Left kidney (tissue), 2 donors: ENCODE data around the gene CBX5. TPM values are rescaled to one million over a fixed set of nuclear protein-coding genes. Genes with fewer than 3 reads are reported as not detected.
A peak's percentile ranks its signal among the peaks of the same experiment; 100 is the strongest.
"Not testable (repeated sequence)": the region's sequence is repeated elsewhere in the genome, so short reads cannot be mapped to it uniquely, and the experiment has no call there.

Experiments
- DNase-seq: peaks from one replicate; pipeline ENCODE4 v3.0.0-alpha.2; 2013
- polyA plus RNA-seq: library from polyadenylated mRNA; unstranded; fragments of 120-200 nt; gene quantifications from one replicate; pipeline ENCODE4 v1.2.1, GENCODE V29; 2013; ENCODE audit not compliant: insufficient read length

The CBX5 gene
- polyA plus RNA-seq, 1 donor = 169 TPM

GRCh38 chr12:54227927-54228326 is 52.0 kb downstream of the CBX5 start:
- not testable (repeated sequence) for DNase-seq

GRCh38 chr12:54227376-54227775 is 52.5 kb downstream of the CBX5 start:
- no peak for DNase-seq

GRCh38 chr12:54225666-54226065 is 54.3 kb downstream of the CBX5 start:
- DNase-seq = no peak

GRCh38 chr12:54222609-54223008 is 57.3 kb downstream of the CBX5 start:
- DNase-seq = no peak

DNA sequence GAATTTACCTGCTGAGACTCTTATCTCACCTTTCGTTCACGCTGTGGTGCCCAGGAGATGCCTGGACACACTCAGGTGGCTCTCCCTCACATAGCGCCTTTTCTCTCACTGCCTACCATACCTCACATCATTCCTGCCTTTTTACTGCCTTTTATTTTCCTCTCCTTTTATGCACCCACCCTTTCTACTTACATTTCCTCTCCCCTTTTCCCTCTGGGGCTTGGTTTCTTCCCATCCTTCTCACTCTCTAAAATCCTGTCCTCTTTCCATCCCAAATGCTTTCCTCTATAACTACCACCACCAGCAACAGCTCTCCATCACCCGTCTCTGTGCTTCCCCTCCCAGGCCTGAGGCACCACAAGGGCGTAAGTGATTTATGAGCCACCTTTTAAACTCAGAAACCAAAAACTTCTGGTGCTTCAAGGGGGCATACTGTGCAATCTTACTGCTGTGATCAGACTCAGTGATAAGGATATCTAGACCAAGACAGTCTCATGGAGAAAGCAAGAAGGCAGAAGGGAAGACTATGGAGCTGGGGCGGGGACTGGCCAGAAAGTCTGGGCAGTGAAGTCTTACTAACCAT is 58.4 kb downstream of the CBX5 start:
- no peak for DNase-seq

DNA sequence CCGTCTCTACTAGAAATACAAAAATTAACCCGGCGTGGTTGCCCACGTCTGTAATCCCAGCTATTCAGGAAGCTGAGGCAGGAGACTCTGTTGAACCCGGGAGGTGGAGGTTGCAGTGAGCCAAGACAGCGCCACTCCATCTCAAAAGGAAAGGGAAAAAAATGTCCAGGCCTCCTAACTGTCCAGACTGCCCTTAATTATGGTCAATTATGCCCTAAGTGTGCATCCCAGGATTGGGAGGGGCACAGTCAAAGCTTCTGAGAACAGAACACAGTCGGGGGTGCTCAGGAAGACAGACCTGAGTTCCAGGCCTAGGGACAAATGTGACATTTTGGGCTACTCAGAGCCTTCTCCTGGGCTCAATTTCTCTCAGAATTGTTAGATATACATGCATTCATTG is 59.4 kb downstream of the CBX5 start:
- DNase-seq = no peak

DNA sequence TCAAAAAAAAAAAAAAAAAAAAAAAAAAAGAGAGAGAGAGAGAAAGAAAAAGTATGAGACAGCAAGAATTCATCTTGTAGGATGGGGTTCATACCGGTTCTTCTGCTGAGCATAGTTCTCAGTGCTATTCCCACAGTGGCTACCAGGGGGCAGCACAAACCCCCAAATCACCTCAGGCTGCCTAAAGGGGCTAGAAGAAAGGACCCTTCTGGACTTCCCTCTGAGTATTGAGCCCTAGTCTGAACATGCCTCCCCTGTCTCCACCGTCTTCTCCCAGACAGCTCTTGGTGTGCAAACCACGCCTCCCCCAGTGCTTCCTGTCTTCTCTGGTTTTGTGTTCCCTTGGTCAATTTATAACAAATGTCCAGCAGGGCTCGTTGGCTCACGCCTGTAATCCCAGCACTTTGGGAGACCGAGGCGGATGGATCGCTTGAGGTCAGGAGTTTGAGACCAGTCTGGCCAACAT is 59.8 kb downstream of the CBX5 start:
- DNase-seq = peak; percentile 91

GRCh38 chr12:54217774-54218241 is 62.1 kb downstream of the CBX5 start:
- peak; percentile 76 for DNase-seq

GRCh38 chr12:54216797-54217661 is 62.9 kb downstream of the CBX5 start:
- DNase-seq = peak; percentile 95

DNA sequence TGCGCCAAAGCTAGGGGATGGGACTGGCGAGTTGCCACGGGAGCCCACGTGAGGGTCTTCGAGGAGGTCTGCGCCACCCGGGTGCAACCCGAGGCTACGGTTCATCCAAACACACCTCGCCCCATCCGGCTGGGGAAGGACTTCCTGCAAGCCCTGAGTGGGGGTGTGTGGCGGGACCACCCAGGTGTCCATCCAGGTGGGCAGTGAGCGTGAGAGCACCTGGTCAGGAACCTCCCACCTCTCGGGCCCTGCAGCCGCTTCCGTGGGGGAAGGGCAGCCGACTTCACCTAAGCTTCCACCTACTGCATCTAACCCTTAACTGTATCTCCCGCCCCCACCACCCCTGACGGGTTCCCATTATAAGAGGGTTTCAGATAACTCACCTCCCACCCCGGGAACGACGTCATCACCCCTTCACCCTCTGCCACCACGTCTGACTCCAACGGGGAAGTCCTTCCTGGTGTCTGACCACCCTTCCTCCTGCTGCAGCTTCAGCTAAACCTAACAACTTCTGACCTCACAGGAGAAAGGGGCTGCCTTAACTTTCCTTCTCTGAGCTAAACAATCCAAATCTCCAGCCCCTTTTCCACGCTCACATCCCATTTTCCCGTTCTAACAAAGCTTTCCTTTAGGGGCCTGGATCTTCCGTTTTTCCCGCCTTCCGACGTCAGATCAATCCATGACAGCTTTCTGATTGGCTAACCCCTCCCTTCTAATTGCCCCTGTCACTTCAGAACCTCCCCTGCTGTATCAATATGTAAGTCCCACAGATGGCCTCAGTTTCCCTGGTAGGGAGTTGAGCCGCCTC is 63.7 kb downstream of the CBX5 start:
- no peak for DNase-seq

- peak; percentile 93 for DNase-seq
These were observed 65.1 kb downstream of the CBX5 start for GRCh38 chr12:54214553-54215406.

GRCh38 chr12:54213079-54213478 is 66.8 kb downstream of the CBX5 start:
- no peak for DNase-seq

DNA sequence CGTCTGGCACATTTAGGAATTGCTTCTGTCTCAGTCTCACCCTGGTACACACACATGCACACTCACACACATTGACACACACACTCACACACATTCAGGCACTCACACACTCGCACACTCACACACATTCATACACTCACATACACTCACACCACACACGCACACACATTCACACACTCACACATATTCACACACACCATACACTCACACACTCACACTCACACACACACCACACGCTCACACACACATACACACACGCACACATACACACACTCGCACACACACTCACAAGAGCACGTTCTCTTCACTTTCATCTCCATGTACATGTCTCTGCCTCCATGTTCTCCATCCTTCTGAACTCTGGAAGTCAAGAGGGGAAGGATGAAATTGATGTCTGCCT is 68.0 kb downstream of the CBX5 start:
- DNase-seq = no peak

GRCh38 chr12:54210400-54210790 is 69.5 kb downstream of the CBX5 start:
- no peak for DNase-seq

DNA sequence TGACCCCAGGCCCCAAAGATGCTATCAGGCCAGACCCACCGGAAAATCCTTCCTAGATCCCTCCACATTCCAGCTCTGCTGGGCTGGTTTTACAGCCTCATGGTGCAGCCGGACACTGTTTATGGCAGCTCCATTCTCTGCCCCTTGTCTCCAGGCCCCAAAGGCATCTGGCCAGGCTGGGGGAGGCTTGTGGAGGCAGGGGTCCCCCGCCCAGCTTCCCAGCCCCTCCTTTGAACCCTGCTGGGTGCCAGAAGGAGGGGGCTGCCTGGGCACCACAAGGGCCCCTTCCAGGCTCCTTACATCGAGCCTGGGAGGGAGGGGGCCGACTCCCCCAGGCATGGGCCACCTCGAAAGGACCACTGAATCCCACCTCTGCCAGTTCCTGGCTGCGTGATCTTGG is 71.3 kb downstream of the CBX5 start:
- DNase-seq = no peak

- peak; percentile 88 for DNase-seq
These were observed 72.2 kb downstream of the CBX5 start for GRCh38 chr12:54207539-54208294.

- DNase-seq = no peak
These were observed 73.1 kb downstream of the CBX5 start for GRCh38 chr12:54206791-54207190.

- no peak for DNase-seq
These were observed 75.6 kb downstream of the CBX5 start for GRCh38 chr12:54204316-54204715.

- DNase-seq = peak; percentile 76
These were observed 78.7 kb downstream of the CBX5 start for GRCh38 chr12:54201001-54201794.

GRCh38 chr12:54200412-54200811 is 79.5 kb downstream of the CBX5 start:
- no peak for DNase-seq
